ENCODE data around the gene MKRN2.

DNA sequence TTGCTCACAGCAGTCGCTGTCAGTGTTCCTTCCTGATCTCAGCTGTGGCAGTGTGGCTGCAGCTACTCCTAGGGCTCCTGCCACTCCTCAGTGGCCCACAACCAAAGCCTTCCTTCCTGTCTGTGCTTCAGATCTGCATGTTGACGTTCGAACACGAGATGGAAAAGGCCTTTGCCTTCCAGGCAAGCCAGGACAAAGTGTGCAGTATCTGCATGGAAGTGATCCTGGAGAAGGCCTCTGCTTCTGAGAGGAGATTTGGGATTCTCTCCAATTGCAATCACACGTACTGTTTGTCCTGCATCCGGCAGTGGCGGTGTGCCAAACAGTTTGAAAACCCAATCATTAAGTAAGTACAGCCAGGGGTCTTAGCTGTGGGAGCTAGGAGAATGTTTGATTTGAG is 17.8 kb downstream of the MKRN2 start:
- no peak for TF ChIP-seq JUN (IDR thresholded peaks at IDR 0.05)
- no peak for TF ChIP-seq RFX5 (IDR thresholded peaks at IDR 0.05)
- TF ChIP-seq CTCF (IDR thresholded peaks at IDR 0.05): no peak
- TF ChIP-seq PHF8 (IDR thresholded peaks at IDR 0.05; ENCODE audit: borderline replicate concordance, low read depth): no peak

Data from A549 (cell line).